NCI-H524 (cell line): ENCODE data around the gene SLC4A8.
"Not testable (repeated sequence)": the region's sequence is repeated elsewhere in the genome, so short reads cannot be mapped to it uniquely, and the experiment has no call there.

Experiments used
- DNase-seq, 2 experiments: peaks; one replicate each; lab custom pipeline; 2025; lab: John Stamatoyannopoulos, UW

The SLC4A8 gene

GRCh38 chr12:51429700-51430099 lies 5.1 kb downstream of the SLC4A8 start:
- DNase-seq: no peak

GRCh38 chr12:51430196-51430895 lies 5.7 kb downstream of the SLC4A8 start:
- no peak for DNase-seq

GRCh38 chr12:51432921-51433320 lies 8.3 kb downstream of the SLC4A8 start:
- DNase-seq: no peak

- DNase-seq: no peak
These were observed 9.7 kb downstream of the SLC4A8 start for GRCh38 chr12:51434305-51434704.

GRCh38 chr12:51437431-51437830 lies 12.8 kb downstream of the SLC4A8 start:
- DNase-seq: no peak

- DNase-seq: no peak
These were observed 14.7 kb downstream of the SLC4A8 start for GRCh38 chr12:51439330-51439729.

GRCh38 chr12:51441583-51441982 lies 17.0 kb downstream of the SLC4A8 start:
- DNase-seq: no peak

- no peak for DNase-seq
These were observed 17.7 kb downstream of the SLC4A8 start for GRCh38 chr12:51442324-51442723.

GRCh38 chr12:51443573-51443972 lies 18.9 kb downstream of the SLC4A8 start:
- DNase-seq: no peak

GRCh38 chr12:51448618-51449256 lies 24.1 kb downstream of the SLC4A8 start:
- no peak for DNase-seq

GRCh38 chr12:51449580-51450246 lies 25.1 kb downstream of the SLC4A8 start:
- no peak for DNase-seq

GRCh38 chr12:51450333-51450732 lies 25.7 kb downstream of the SLC4A8 start:
- no peak for DNase-seq

GRCh38 chr12:51450806-51451205 lies 26.2 kb downstream of the SLC4A8 start:
- no peak for DNase-seq

GRCh38 chr12:51454016-51454415 lies 29.4 kb downstream of the SLC4A8 start:
- DNase-seq: not testable (repeated sequence)

GRCh38 chr12:51455050-51455449 lies 30.4 kb downstream of the SLC4A8 start:
- not testable (repeated sequence) for DNase-seq

- DNase-seq: no peak
These were observed 34.0 kb downstream of the SLC4A8 start for GRCh38 chr12:51458635-51459034.

GRCh38 chr12:51460519-51460918 lies 35.9 kb downstream of the SLC4A8 start:
- no peak for DNase-seq

GRCh38 chr12:51465491-51465890 lies 40.9 kb downstream of the SLC4A8 start:
- DNase-seq: no peak

- no peak for DNase-seq
These were observed 45.5 kb downstream of the SLC4A8 start for GRCh38 chr12:51470116-51470515.

GRCh38 chr12:51471111-51471864 lies 46.7 kb downstream of the SLC4A8 start:
- DNase-seq: no peak

- DNase-seq: no peak
These were observed 48.4 kb downstream of the SLC4A8 start for GRCh38 chr12:51472984-51473383.

- no peak for DNase-seq
These were observed 49.3 kb downstream of the SLC4A8 start for GRCh38 chr12:51473947-51474346.
